HL-60 (cell line): ENCODE measurements around the gene REEP1.

ENCODE experiments used
- DNase-seq, 2 experiments: peaks; one replicate each; pipeline ENCODE4 v3.0.0-alpha.2; 2010 to 2020; ENCODE audit warnings: low read depth in 1 of 2, low spot score in 1 of 2
- H3K27ac ChIP-seq: fragments of 250-450 bp; sonication (Bioruptor Pico); replicated peaks from 2 replicates; pipeline ENCODE4 v1.5.1; 2020; ENCODE audit warnings: mild to moderate bottlenecking, moderate library complexity
- H3K27me3 ChIP-seq: fragments of 250-450 bp; sonication (Bioruptor Pico); 2 replicates; pipeline ENCODE4 v1.5.1; 2021; ENCODE audit warnings: mild to moderate bottlenecking, moderate library complexity; ENCODE audit not compliant: insufficient read depth, poor library complexity, severe bottlenecking
- H3K4me3 ChIP-seq: replicated peaks from 2 replicates; pipeline ENCODE4 v1.5.1; 2011; ENCODE audit warnings: mild to moderate bottlenecking, control low read depth, low read length; ENCODE audit not compliant: insufficient read depth
- CTCF ChIP-seq: IDR thresholded peaks from one replicate; pipeline ENCODE4 v1.5.1; 2011; ENCODE audit warnings: low read length, control low read depth, inconsistent platforms; ENCODE audit not compliant: insufficient read depth
- GABPA ChIP-seq: IDR thresholded peaks from 2 replicates; pipeline ENCODE4 v1.6.1; 2012; ENCODE audit warnings: low read depth
- POLR2AphosphoS5 ChIP-seq: IDR thresholded peaks from 2 replicates; pipeline ENCODE4 v1.6.1; 2012; ENCODE audit warnings: low read depth
- REST ChIP-seq: IDR thresholded peaks from 2 replicates; pipeline ENCODE4 v1.6.1; 2012; ENCODE audit warnings: low read depth; ENCODE audit not compliant: insufficient replicate concordance
- SPI1 ChIP-seq: IDR thresholded peaks from 2 replicates; pipeline ENCODE4 v1.6.1; 2012; ENCODE audit warnings: low read depth, mild to moderate bottlenecking, borderline replicate concordance

The REEP1 gene

GRCh38 chr2:86297382-86298147 lies 39.9 kb downstream of the REEP1 start:
- TF ChIP-seq REST (no peak), POLR2AphosphoS5 (no peak), SPI1 (no peak), GABPA (no peak), CTCF (no peak)
- H3K27me3 ChIP-seq = no peaks in the 10 kb centered on the region
- no peak overlapping the region for H3K27ac ChIP-seq
- H3K4me3 ChIP-seq = no peak overlapping the region
- DNase-seq = peak in 1 of 2 experiments; percentile 32

GRCh38 chr2:86296947-86297346 lies 40.5 kb downstream of the REEP1 start:
- Histone ChIP-seq H3K27me3 (no peaks in the 10 kb centered on the region), H3K27ac (no peak overlapping the region), H3K4me3 (no peak overlapping the region)
- DNase-seq = no peak
- TF ChIP-seq POLR2AphosphoS5 = no peak
- TF ChIP-seq SPI1 = no peak
- TF ChIP-seq GABPA = no peak
- no peak for TF ChIP-seq REST
- TF ChIP-seq CTCF = no peak

GRCh38 chr2:86295066-86295465 lies 42.4 kb downstream of the REEP1 start:
- no peaks in the 10 kb centered on the region for H3K27me3 ChIP-seq
- no peak overlapping the region for H3K4me3 ChIP-seq
- no peak overlapping the region for H3K27ac ChIP-seq
- TF ChIP-seq POLR2AphosphoS5 (no peak), SPI1 (no peak), GABPA (no peak), CTCF (no peak), REST (no peak)
- no peak for DNase-seq
